ENCODE measurements around the gene HMOX1. TPM values are rescaled to one million over a fixed set of nuclear protein-coding genes. Genes with fewer than 3 reads are reported as not detected.

HMOX1 gene
- total RNA-seq, 4 donors from 2014 or later: 1.00 to 172 (median 42.7) TPM

GRCh38 chr22:35422936-35423335, 42.0 kb downstream of the HMOX1 start:
- H3K4me1 ChIP-seq: no peaks in the 10 kb centered on the region
- TF ChIP-seq POLR2A (IDR thresholded peaks at IDR 0.05) (no peak), POLR2AphosphoS5 (IDR thresholded peaks at IDR 0.05) (no peak), CTCF (IDR thresholded peaks at IDR 0.05) (no peak), EP300 (IDR thresholded peaks at IDR 0.05; ENCODE audit: low read depth) (no peak)
- H3K27me3 ChIP-seq: no peaks in the 10 kb centered on the region
- no peak overlapping the region for H3K4me3 ChIP-seq
- H3K36me3 ChIP-seq: peaks cover 0 to 10% (median 3%) of the 10 kb centered on the region in 4 donors
- no peak for DNase-seq
- intact Hi-C loops (cut with DNase I; ENCODE audit: low total_unique reads): no loop called here
- in situ Hi-C loops (cut with MboI; ENCODE audit: low pct_ligation_motif_present in 1 of 4, low pct_unique_long_range_greater_than_20kb in 1 of 4, low sequenced_read_pairs in 3 of 4): loop anchor here in 1 of 4 donors (25.0 kb wide), 2 partner anchors 314 to 689 kb away; no protein-coding TSS in a partner anchor
- H3K27ac ChIP-seq: no peak overlapping the region
- 95% methylated on average over 9 of the region's 9 CpGs; no CpG with 5 or more reads in 1 of the 2 donors for WGBS, 2 donors (ENCODE audit: low coverage in 1 of 2)
- no peaks in the 10 kb centered on the region for H3K9me3 ChIP-seq

DNA sequence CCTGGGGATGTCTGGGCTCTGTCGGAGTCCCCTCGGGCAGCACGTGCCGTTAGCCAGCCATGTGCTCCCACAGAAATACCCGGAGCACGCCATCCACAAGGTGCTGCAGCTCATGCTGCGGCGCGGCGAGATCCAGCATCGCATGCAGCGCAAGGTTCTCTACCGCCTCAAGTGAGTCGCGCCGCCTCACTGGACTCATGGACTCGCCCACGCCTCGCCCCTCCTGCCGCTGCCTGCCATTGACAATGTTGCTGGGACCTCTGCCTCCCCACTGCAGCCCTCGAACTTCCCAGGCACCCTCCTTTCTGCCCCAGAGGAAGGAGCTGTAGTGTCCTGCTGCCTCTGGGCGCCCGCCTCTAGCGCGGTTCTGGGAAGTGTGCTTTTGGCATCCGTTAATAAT, 43.2 kb downstream of the HMOX1 start:
- in situ Hi-C loops (cut with MboI; ENCODE audit: low pct_ligation_motif_present in 1 of 4, low pct_unique_long_range_greater_than_20kb in 1 of 4, low sequenced_read_pairs in 3 of 4): loop anchor here in 1 of 4 donors (25.0 kb wide), 2 partner anchors 313 to 688 kb away; no protein-coding TSS in a partner anchor
- no peak overlapping the region for H3K4me3 ChIP-seq
- H3K9me3 ChIP-seq: no peaks in the 10 kb centered on the region
- H3K36me3 ChIP-seq: peaks cover 0 to 10% (median 3%) of the 10 kb centered on the region in 4 donors
- no peak for TF ChIP-seq CTCF (IDR thresholded peaks at IDR 0.05)
- no peak for TF ChIP-seq EP300 (IDR thresholded peaks at IDR 0.05; ENCODE audit: low read depth)
- TF ChIP-seq POLR2A (IDR thresholded peaks at IDR 0.05): no peak
- no peak for TF ChIP-seq POLR2AphosphoS5 (IDR thresholded peaks at IDR 0.05)
- no peaks in the 10 kb centered on the region for H3K27me3 ChIP-seq
- H3K27ac ChIP-seq: no peak overlapping the region
- intact Hi-C loops (cut with DNase I; ENCODE audit: low total_unique reads): no loop called here
- WGBS, 2 donors (ENCODE audit: low coverage in 1 of 2): 95 to 97% methylated on average over 4 to 26 of the region's 26 CpGs
- no peaks in the 10 kb centered on the region for H3K4me1 ChIP-seq
- no peak for DNase-seq

DNA sequence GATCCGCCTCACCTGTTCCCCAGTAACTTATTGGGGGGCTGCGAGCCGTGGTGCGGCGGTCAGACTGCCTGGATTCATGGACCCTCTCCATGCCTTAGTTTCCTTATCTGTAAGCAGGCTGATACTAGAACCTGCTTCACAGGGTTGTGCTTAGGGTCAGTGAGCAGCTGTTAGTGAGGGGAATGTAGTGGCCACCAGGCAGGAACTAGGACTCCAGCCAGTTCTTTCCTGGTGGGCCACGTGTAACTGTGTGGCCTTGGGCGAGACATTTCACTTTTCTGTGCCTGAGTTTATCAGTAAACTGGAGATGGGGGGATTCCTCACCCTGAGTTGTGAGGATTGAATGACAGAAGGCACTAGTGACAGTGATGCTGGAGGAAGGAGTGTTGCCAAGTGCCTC, 43.9 kb downstream of the HMOX1 start:
- Histone ChIP-seq H3K27ac (no peak overlapping the region), H3K36me3 (peaks cover 0 to 8% (median 3%) of the 10 kb centered on the region in 4 donors), H3K4me1 (no peaks in the 10 kb centered on the region), H3K9me3 (no peaks in the 10 kb centered on the region), H3K27me3 (no peaks in the 10 kb centered on the region), H3K4me3 (no peak overlapping the region)
- WGBS, 2 donors (ENCODE audit: low coverage in 1 of 2): 84 to 92% methylated on average over 5 to 7 of the region's 7 CpGs
- DNase-seq: no peak
- intact Hi-C loops (cut with DNase I; ENCODE audit: low total_unique reads) (no loop called here), in situ Hi-C loops (cut with MboI; ENCODE audit: low pct_ligation_motif_present in 1 of 4, low pct_unique_long_range_greater_than_20kb in 1 of 4, low sequenced_read_pairs in 3 of 4) (loop anchor here in 1 of 4 donors (25.0 kb wide), 2 partner anchors 313 to 688 kb away; no protein-coding TSS in a partner anchor)
- no peak for TF ChIP-seq EP300 (IDR thresholded peaks at IDR 0.05; ENCODE audit: low read depth)
- no peak for TF ChIP-seq POLR2AphosphoS5 (IDR thresholded peaks at IDR 0.05)
- no peak for TF ChIP-seq CTCF (IDR thresholded peaks at IDR 0.05)

GRCh38 chr22:35425546-35425945, 44.6 kb downstream of the HMOX1 start:
- TF ChIP-seq EP300 (IDR thresholded peaks at IDR 0.05; ENCODE audit: low read depth): no peak
- no peak for TF ChIP-seq POLR2A (IDR thresholded peaks at IDR 0.05)
- TF ChIP-seq CTCF (IDR thresholded peaks at IDR 0.05): no peak
- no peak for TF ChIP-seq POLR2AphosphoS5 (IDR thresholded peaks at IDR 0.05)
- Histone ChIP-seq H3K4me1 (no peaks in the 10 kb centered on the region), H3K27me3 (no peaks in the 10 kb centered on the region), H3K9me3 (no peaks in the 10 kb centered on the region), H3K27ac (no peak overlapping the region), H3K36me3 (peaks cover 0 to 5% (median 2%) of the 10 kb centered on the region in 4 donors), H3K4me3 (no peak overlapping the region)
- in situ Hi-C loops (cut with MboI; ENCODE audit: low pct_ligation_motif_present in 1 of 4, low pct_unique_long_range_greater_than_20kb in 1 of 4, low sequenced_read_pairs in 3 of 4): no loop called here
- 89 to 96% methylated on average over 3 to 7 of the region's 7 CpGs for WGBS, 2 donors (ENCODE audit: low coverage in 1 of 2)
- intact Hi-C loops (cut with DNase I; ENCODE audit: low total_unique reads): no loop called here
- no peak for DNase-seq

Data from transverse colon (tissue), 4 donors.